HG03139 (cell line): ENCODE measurements around the gene SETD7.
"Not testable (repeated sequence)": the region's sequence is repeated elsewhere in the genome, so short reads cannot be mapped to it uniquely, and the experiment has no call there.

Experiments used
- ATAC-seq: cut with Tn5 transposase; IDR thresholded peaks from one replicate; pipeline ENCODE4 v1.9.1; 2021; ENCODE audit not compliant: unreplicated experiment

SETD7 gene

GRCh38 chr4:139470295-139470694, 85.7 kb downstream of the SETD7 start:
- ATAC-seq, result no peak

- no peak for ATAC-seq
These were observed 86.2 kb downstream of the SETD7 start for GRCh38 chr4:139469869-139470268.

GRCh38 chr4:139469216-139469615, 86.8 kb downstream of the SETD7 start:
- no peak for ATAC-seq

DNA sequence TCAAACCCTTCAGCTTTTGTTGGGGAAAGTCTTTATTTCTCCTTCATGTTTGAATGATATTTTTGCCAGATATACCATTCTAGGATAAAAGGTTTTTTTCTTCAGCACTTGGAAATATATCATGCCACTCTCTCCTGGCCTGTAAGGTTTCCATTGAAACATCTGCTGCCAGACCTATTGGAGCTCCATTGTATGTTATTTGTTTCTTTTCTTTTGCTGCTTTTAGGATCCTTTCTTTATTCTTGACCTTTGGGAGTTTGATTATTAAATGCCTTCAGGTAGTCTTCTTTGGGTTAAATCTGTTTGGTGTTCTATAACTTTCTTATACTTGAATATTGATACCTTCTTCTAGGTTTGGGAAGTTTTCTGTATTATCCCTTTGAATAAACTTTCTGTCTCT, 87.3 kb downstream of the SETD7 start:
- ATAC-seq, result not testable (repeated sequence)

GRCh38 chr4:139465922-139466321, 90.1 kb downstream of the SETD7 start:
- no peak for ATAC-seq

DNA sequence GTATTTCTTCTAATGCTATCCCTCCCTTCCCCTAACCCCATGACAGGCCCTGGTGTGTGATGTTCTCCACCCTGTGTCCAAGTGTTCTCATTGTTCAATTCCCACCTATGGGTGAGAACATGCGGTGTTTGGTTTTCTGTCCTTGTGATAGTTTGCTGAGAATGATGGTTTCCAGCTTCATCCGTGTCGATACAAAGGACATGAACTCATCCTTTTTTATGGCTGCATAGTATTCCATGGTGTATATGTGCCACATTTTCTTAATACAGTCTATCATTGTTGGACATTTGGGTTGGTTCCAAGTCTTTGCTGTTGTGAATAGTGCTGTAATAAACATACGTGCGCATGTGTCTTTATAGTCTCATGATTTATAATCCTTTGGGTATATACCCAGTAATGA, 91.5 kb downstream of the SETD7 start:
- not testable (repeated sequence) for ATAC-seq

GRCh38 chr4:139461022-139461628, 94.9 kb downstream of the SETD7 start:
- no peak for ATAC-seq

GRCh38 chr4:139460565-139460964, 95.5 kb downstream of the SETD7 start:
- no peak for ATAC-seq

GRCh38 chr4:139458999-139459398, 97.0 kb downstream of the SETD7 start:
- ATAC-seq, result no peak

DNA sequence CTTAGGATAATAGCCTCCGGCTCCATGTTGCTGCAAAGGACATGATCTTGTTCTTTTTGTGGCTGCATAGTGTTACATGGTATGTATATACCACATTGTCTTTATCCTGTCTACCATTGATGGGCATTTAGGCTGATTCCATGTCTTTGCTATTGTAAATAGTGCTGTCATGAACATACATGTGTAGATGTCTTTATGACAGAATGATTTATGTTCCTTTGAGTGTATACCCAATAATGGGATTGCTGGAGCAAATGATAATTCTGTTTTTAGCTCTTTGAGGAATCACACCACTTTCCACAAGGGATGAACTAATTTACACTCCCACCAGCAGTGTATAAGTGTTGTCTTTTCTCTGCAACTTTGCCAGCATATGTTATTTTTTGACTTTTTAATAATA, 97.5 kb downstream of the SETD7 start:
- no peak for ATAC-seq

- ATAC-seq, result no peak
These were observed 98.7 kb downstream of the SETD7 start for GRCh38 chr4:139457318-139457717.

- no peak for ATAC-seq
These were observed 100.9 kb downstream of the SETD7 start for GRCh38 chr4:139455126-139455538.

DNA sequence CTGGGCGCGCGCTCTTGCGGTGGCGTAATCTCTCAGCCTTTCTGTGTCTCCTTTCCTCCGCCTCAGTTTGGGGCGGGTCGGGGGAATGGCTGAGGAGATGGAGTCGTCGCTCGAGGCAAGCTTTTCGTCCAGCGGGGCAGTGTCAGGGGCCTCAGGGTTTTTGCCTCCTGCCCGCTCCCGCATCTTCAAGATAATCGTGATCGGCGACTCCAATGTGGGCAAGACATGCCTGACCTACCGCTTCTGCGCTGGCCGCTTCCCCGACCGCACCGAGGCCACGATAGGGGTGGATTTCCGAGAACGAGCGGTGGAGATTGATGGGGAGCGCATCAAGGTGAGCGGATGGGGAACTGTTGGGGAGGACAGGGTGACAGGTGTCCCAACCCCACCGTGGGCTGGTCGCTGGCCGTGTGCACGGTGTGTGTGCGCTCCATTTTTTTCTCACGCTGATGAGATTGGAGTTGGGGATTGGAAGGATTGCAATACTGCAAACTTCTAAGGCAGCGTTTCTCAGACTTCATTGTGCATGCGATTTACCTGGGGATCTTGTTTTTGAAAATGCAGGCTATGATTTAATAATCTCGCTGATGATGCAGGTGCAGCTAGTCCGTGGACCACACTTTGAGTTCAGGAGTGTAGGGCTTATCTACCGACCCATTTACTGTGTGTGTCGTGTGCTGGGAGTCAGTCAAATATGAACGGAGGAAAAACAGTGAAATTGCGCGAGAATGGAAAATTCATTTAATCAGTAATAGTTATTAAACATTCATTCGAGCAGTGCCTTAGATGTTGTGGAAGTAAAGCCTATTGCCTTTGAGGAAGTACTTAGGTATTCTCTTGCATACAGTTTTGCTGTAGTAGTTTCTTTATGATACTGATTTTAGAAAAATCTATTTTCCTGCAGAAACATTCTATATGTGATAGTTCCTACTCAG, 101.6 kb downstream of the SETD7 start, which contains the start of gene RAB33B:
TSS of gene RAB33B (plus strand) at position 11 of the 935 bp plus-strand sequence. CDS start at position 86, 75 bp downstream.
- ATAC-seq, result peak; percentile 3

- ATAC-seq, result peak; percentile 85
These were observed 102.5 kb downstream of the SETD7 start for GRCh38 chr4:139453371-139454110.

GRCh38 chr4:139453041-139453370, 103.0 kb downstream of the SETD7 start:
- peak; percentile 42 for ATAC-seq

GRCh38 chr4:139451997-139452396, 104.0 kb downstream of the SETD7 start:
- no peak for ATAC-seq

DNA sequence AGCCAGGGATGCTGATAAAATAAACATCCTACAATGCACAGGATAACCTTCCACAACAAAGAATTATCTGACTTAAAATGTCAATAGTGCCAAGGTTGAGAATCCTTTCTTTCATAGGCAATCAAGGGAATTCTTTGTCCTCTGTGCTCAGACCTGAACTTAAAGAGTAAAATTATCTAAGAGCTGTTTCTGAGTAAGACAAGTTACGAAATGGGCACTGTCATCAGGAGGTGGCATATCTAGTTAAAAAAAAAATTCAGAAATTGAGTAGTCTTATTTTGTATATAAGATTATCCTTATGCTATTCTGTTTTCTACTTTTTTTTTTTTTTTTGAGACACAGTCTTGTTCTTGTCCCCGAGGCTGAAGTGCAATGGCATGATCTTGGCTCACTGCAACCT, 105.4 kb downstream of the SETD7 start:
- ATAC-seq, result no peak

- ATAC-seq, result not testable (repeated sequence)
These were observed 108.9 kb downstream of the SETD7 start for GRCh38 chr4:139447078-139447477.
